OCI-LY1 (cell line): ENCODE results near the gene PARVG.

Experiments
- CTCF ChIP-seq: fragments of 200-600 bp; sonication (generic), shearing (Covaris generic); IDR thresholded peaks from 2 replicates; pipeline ENCODE4 v1.5.1; 2017; ENCODE audit warnings: mild to moderate bottlenecking, antibody characterized with exemption, low read length, moderate library complexity, mixed read lengths
- EZH2 ChIP-seq: fragments of 200-600 bp; sonication (generic), shearing (Covaris generic); IDR thresholded peaks from 2 replicates; pipeline ENCODE4 v1.8.0; 2017; ENCODE audit warnings: borderline replicate concordance, mixed run types, mild to moderate bottlenecking, antibody characterized with exemption, low read length, moderate library complexity, mixed read lengths

DNA sequence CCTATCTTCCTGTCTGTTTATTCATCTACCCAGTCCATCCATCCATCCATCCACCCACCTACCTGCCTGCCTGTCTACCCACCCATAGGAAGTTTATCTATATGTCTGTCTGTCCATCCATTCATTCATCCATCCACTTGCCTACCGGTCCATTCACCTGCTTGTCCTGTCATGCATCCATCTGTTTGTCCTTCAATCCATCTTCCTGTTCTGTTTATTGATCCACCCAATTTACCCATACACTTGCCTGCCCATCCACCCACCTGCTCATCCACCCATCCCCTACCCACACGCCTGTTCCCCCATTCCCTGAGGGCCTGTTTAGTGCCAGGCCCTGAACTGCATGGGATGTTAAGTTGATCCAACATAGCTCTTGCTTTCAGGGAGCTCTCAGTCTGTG, 18.4 kb downstream of the PARVG start:
- TF ChIP-seq EZH2 (no peak), CTCF (no peak)
